HG03139 (cell line): Measurements from ENCODE around the gene LCE6A.

Experiments
- ATAC-seq: cut with Tn5 transposase; IDR thresholded peaks from one replicate; pipeline ENCODE4 v1.9.1; 2021; ENCODE audit not compliant: unreplicated experiment

Gene LCE6A

GRCh38 chr1:152873495-152873894 lies 30.8 kb downstream of the LCE6A start:
- ATAC-seq: no peak

GRCh38 chr1:152876827-152877226 lies 34.2 kb downstream of the LCE6A start:
- ATAC-seq: no peak

DNA sequence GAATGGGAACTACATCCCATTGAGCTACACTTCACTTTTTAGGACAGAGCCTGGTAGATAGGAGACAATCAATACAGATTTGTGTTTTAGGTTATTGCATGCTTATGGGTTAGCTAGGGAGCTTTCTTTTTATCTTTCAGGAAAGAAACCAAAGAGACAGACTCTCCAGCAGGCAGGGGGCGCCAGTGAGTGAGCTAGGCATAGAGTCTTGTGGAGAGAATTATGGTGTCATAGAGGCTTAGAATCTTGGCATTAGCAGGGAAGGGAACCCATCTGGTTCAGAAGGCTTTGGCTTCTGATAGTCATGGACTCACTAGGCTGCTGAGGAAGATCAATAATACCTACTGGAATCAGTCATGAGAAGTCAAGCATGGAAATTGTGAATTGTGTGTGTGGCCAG lies 35.4 kb downstream of the LCE6A start, which contains the start of gene SMCP:
SMCP (plus strand) TSS at position 281 of the 400 bp plus-strand sequence. CDS start 6,101 bp downstream, outside the sequence.
- ATAC-seq: no peak

- ATAC-seq: no peak
Observed at GRCh38 chr1:152879559-152880198, 37.0 kb downstream of the LCE6A start.

DNA sequence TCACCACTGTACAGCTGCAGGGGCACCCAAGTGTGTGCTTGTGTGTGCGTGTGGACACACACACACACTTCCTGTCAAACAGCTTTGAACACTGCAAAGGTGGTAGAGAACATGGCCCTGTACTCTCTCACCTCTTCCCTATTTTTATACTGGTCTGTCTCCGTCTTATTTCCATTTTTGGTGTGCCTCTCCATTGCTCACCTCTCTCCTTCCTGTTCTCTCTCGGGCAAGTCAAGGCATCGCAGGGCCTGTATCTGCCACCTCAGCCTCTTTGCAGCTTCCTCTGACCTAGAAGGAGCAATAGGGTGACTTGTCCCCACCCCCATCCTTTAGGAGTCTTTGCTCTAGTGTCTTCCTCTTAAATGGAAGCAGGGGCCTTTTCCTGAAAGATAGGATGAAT lies 37.7 kb downstream of the LCE6A start:
- ATAC-seq: no peak

DNA sequence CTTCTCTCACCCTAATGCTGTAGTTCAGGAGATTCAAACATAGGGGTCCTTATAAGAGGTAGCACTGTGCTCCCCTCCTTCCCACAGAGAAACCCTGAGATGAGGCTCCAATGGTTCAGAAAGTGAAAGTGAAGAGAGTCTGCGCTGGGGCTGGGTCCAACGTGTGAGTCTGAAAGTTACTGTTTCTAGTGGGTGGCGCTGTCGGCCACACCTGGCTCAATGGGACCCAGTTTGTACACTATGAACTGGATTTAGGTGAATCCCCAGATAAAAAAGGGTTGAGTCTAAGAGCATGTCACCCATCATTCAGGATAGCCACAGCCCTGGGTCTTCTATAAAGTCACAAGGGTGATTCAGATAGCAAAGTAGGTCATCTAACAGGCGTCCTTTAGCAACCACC lies 38.3 kb downstream of the LCE6A start:
- no peak for ATAC-seq

DNA sequence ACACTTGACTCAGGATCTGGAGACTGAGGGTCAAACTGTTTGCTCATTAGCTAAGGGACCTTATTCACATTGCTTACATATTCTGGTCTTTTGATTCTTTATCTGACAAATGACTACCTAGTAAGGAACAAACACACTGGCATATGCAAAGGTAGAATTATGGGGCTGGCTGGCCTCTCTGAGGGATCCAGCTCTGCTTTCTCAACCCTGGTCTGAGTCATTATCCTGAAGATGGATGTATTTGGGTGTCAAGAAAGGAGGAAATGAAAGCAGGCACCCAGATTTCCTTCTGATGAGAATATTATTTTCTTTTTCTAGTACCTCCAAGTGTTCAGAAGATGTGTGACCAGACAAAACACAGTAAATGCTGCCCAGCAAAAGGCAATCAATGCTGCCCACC lies 41.4 kb downstream of the LCE6A start:
- no peak for ATAC-seq

GRCh38 chr1:152884506-152884905 lies 41.9 kb downstream of the LCE6A start:
- ATAC-seq: no peak

DNA sequence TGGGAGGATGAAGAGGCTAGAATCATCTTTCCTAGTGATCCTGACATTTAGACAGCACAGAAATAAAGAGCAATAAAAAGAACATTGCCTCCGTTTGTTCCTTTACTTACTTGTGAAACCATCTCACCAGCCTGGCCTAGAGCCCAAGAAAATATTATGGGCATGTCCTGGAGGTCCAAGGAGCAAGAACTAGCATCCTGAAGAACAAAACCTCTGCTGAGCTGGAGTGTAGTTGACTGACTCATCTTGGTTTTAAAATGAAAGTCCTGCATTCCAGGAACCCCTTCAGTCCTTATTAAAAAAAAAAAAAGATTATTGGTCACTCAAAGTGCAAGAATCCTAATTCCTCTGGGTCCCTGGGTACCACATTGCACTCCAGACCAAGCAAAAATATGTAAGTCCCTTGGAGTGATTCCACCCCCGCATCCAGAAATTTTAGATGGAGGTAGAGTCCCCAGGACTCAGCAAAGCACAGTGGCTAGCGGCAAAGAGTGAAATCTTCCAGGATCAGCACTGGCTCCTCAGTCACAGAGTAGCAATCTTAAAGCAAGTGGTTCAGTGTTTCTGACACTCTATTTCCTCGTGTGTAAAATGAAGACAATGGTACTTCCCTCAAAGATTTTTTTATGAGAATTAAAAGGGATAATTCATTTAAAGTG lies 42.4 kb downstream of the LCE6A start:
- ATAC-seq: no peak

DNA sequence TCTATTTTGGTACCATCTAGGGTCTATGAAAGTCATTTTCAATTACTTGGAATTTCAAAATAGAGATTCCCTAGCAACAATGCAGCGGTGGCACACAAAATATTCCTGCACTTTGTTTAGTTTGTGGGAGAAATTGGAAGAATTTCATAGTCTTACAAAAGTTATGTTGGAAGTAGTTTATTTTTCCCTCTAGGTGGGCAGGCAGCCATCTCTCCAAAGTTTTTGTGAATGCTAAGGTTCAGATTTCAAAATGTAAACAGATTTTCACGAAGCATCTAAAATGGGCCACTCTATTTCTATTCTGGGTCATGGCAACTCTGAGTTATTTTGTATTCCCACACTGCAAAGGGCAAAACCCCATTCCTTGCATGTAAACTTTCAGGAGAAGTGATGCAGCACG lies 43.4 kb downstream of the LCE6A start:
- ATAC-seq: no peak

GRCh38 chr1:152886758-152887409 lies 44.2 kb downstream of the LCE6A start:
- ATAC-seq: no peak

GRCh38 chr1:152888126-152888525 lies 45.5 kb downstream of the LCE6A start:
- no peak for ATAC-seq
